DMS53 (cell line): Measurements from ENCODE around the gene CCDC47.
"Not testable (repeated sequence)": the region's sequence is repeated elsewhere in the genome, so short reads cannot be mapped to it uniquely, and the experiment has no call there.

Experiments
- DNase-seq: peaks from one replicate; lab custom pipeline; 2025; lab: John Stamatoyannopoulos, UW

CCDC47 gene

GRCh38 chr17:63773272-63774140 lies at the start of gene CCDC47:
CCDC47 (minus strand) TSS chr17:63773597; CDS start chr17:63766175, 7,422 bp downstream.
- DNase-seq: peak; percentile 99

GRCh38 chr17:63822537-63822936 lies 49.1 kb upstream of the CCDC47 start:
- DNase-seq: no peak

- no peak for DNase-seq
Measured at GRCh38 chr17:63821804-63822203, 48.4 kb upstream of the CCDC47 start.

- no peak for DNase-seq
Measured at GRCh38 chr17:63820963-63821561, 47.7 kb upstream of the CCDC47 start.

GRCh38 chr17:63819585-63820537 lies 46.5 kb upstream of the CCDC47 start:
- no peak for DNase-seq

GRCh38 chr17:63819131-63819530 lies 45.7 kb upstream of the CCDC47 start:
- no peak for DNase-seq

GRCh38 chr17:63817736-63818385 lies 44.5 kb upstream of the CCDC47 start:
- DNase-seq: no peak

GRCh38 chr17:63816669-63817068 lies 43.3 kb upstream of the CCDC47 start:
- no peak for DNase-seq

- no peak for DNase-seq
Measured at GRCh38 chr17:63816123-63816522, 42.7 kb upstream of the CCDC47 start.

GRCh38 chr17:63809970-63810369 lies 36.6 kb upstream of the CCDC47 start:
- no peak for DNase-seq

- DNase-seq: no peak
Measured at GRCh38 chr17:63805591-63805990, 32.2 kb upstream of the CCDC47 start.

- no peak for DNase-seq
Measured at GRCh38 chr17:63804328-63804727, 30.9 kb upstream of the CCDC47 start.

GRCh38 chr17:63800783-63801182 lies 27.4 kb upstream of the CCDC47 start:
- no peak for DNase-seq

GRCh38 chr17:63798572-63799106 lies 25.2 kb upstream of the CCDC47 start:
- no peak for DNase-seq

GRCh38 chr17:63796375-63796774 lies 23.0 kb upstream of the CCDC47 start:
- DNase-seq: not testable (repeated sequence)

- no peak for DNase-seq
Measured at GRCh38 chr17:63792055-63792729, 18.8 kb upstream of the CCDC47 start.

- DNase-seq: no peak
Measured at GRCh38 chr17:63790057-63790456, 16.7 kb upstream of the CCDC47 start.

GRCh38 chr17:63786971-63787711 lies 13.7 kb upstream of the CCDC47 start:
- DNase-seq: no peak

GRCh38 chr17:63786117-63786516 lies 12.7 kb upstream of the CCDC47 start:
- DNase-seq: no peak

- no peak for DNase-seq
Measured at GRCh38 chr17:63785556-63785955, 12.2 kb upstream of the CCDC47 start.
